GM19238 (cell line): ENCODE measurements around the gene SLC6A20.
"Not testable (repeated sequence)": the region's sequence is repeated elsewhere in the genome, so short reads cannot be mapped to it uniquely, and the experiment has no call there.

ENCODE experiments used
- DNase-seq: peaks from one replicate; pipeline ENCODE4 v3.0.0; 2011; ENCODE audit warnings: low spot score; ENCODE audit not compliant: insufficient read length

SLC6A20 gene

GRCh38 chr3:45759851-45760250 is 36.5 kb downstream of the SLC6A20 start:
- no peak for DNase-seq

GRCh38 chr3:45758871-45759270 is 37.5 kb downstream of the SLC6A20 start:
- no peak for DNase-seq

GRCh38 chr3:45757141-45757540 is 39.2 kb downstream of the SLC6A20 start:
- not testable (repeated sequence) for DNase-seq

GRCh38 chr3:45756055-45756454 is 40.3 kb downstream of the SLC6A20 start:
- DNase-seq: no peak

- no peak for DNase-seq
Observed at GRCh38 chr3:45754461-45754860, 41.9 kb downstream of the SLC6A20 start.

- DNase-seq: no peak
Observed at GRCh38 chr3:45753095-45753494, 43.2 kb downstream of the SLC6A20 start.

GRCh38 chr3:45751537-45752242 is 44.6 kb downstream of the SLC6A20 start:
- DNase-seq: no peak

- no peak for DNase-seq
Observed at GRCh38 chr3:45749880-45750279, 46.5 kb downstream of the SLC6A20 start.

GRCh38 chr3:45749036-45749600 is 47.2 kb downstream of the SLC6A20 start:
- not testable (repeated sequence) for DNase-seq

GRCh38 chr3:45748068-45748467 is 48.3 kb downstream of the SLC6A20 start:
- no peak for DNase-seq

- DNase-seq: no peak
Observed at GRCh38 chr3:45746777-45747622, 49.3 kb downstream of the SLC6A20 start.

GRCh38 chr3:45746165-45746776 is 50.1 kb downstream of the SLC6A20 start:
- DNase-seq: no peak

- no peak for DNase-seq
Observed at GRCh38 chr3:45742461-45743089, 53.8 kb downstream of the SLC6A20 start.

GRCh38 chr3:45741742-45742460 is 54.4 kb downstream of the SLC6A20 start:
- DNase-seq: no peak

GRCh38 chr3:45741247-45741646 is 55.1 kb downstream of the SLC6A20 start:
- DNase-seq: no peak

GRCh38 chr3:45739991-45740390 is 56.3 kb downstream of the SLC6A20 start:
- no peak for DNase-seq

GRCh38 chr3:45737234-45737633 is 59.1 kb downstream of the SLC6A20 start:
- DNase-seq: no peak

GRCh38 chr3:45736707-45737106 is 59.6 kb downstream of the SLC6A20 start:
- no peak for DNase-seq

GRCh38 chr3:45730409-45731154 is 65.8 kb downstream of the SLC6A20 start:
- DNase-seq: no peak

- no peak for DNase-seq
Observed at GRCh38 chr3:45729614-45730013, 66.7 kb downstream of the SLC6A20 start.
